ENCODE results near the gene PXMP4. TPM values are rescaled to one million over a fixed set of nuclear protein-coding genes. Genes with fewer than 3 reads are reported as not detected.
A peak's percentile ranks its signal among the peaks of the same experiment; 100 is the strongest.
"Not testable (repeated sequence)": the region's sequence is repeated elsewhere in the genome, so short reads cannot be mapped to it uniquely, and the experiment has no call there.

The PXMP4 gene
- total RNA-seq (2014; rRNA removed; shearing (Covaris generic)) = 1.3 and 1.6 TPM in 2 replicates

GRCh38 chr20:33719989-33720709 is at the start of gene PXMP4:
TSS of gene PXMP4 (minus strand) at chr20:33720310. CDS start at chr20:33720207, 103 bp downstream.
- in situ Hi-C loops (cut with HindIII; ENCODE audit: low sequenced_read_pairs) = no loop called here
- DNase-seq (ENCODE audit: low spot score) = peak; percentile 99

GRCh38 chr20:33769043-33769442 is 48.9 kb upstream of the PXMP4 start:
- in situ Hi-C loops (cut with HindIII; ENCODE audit: low sequenced_read_pairs) = no loop called here
- DNase-seq (ENCODE audit: low spot score) = no peak

- in situ Hi-C loops (cut with HindIII; ENCODE audit: low sequenced_read_pairs) = no loop called here
- no peak for DNase-seq (ENCODE audit: low spot score)
Observed at GRCh38 chr20:33767777-33768138, 47.6 kb upstream of the PXMP4 start.

- no peak for DNase-seq (ENCODE audit: low spot score)
- in situ Hi-C loops (cut with HindIII; ENCODE audit: low sequenced_read_pairs) = no loop called here
Observed at GRCh38 chr20:33766686-33767085, 46.6 kb upstream of the PXMP4 start.

- in situ Hi-C loops (cut with HindIII; ENCODE audit: low sequenced_read_pairs) = no loop called here
- no peak for DNase-seq (ENCODE audit: low spot score)
Observed at GRCh38 chr20:33765592-33765991, 45.5 kb upstream of the PXMP4 start.

GRCh38 chr20:33765099-33765498 is 45.0 kb upstream of the PXMP4 start:
- in situ Hi-C loops (cut with HindIII; ENCODE audit: low sequenced_read_pairs) = no loop called here

GRCh38 chr20:33761698-33762250 is 41.7 kb upstream of the PXMP4 start:
- DNase-seq (ENCODE audit: low spot score) = no peak
- in situ Hi-C loops (cut with HindIII; ENCODE audit: low sequenced_read_pairs) = no loop called here

More at GRCh38 chr20:33765099-33765498, 45.0 kb upstream of the PXMP4 start:
- DNase-seq (ENCODE audit: low spot score) = no peak

- in situ Hi-C loops (cut with HindIII; ENCODE audit: low sequenced_read_pairs) = no loop called here
Observed at GRCh38 chr20:33757458-33757857, 37.3 kb upstream of the PXMP4 start.

GRCh38 chr20:33757046-33757445 is 36.9 kb upstream of the PXMP4 start:
- DNase-seq (ENCODE audit: low spot score) = no peak
- in situ Hi-C loops (cut with HindIII; ENCODE audit: low sequenced_read_pairs) = no loop called here

More at GRCh38 chr20:33757458-33757857, 37.3 kb upstream of the PXMP4 start:
- DNase-seq (ENCODE audit: low spot score) = no peak

GRCh38 chr20:33755936-33756490 is 35.9 kb upstream of the PXMP4 start:
- in situ Hi-C loops (cut with HindIII; ENCODE audit: low sequenced_read_pairs); DNase-seq (ENCODE audit: low spot score): not testable (repeated sequence)

- in situ Hi-C loops (cut with HindIII; ENCODE audit: low sequenced_read_pairs) = no loop called here
- no peak for DNase-seq (ENCODE audit: low spot score)
Observed at GRCh38 chr20:33753763-33754162, 33.7 kb upstream of the PXMP4 start.

GRCh38 chr20:33753143-33753542 is 33.0 kb upstream of the PXMP4 start:
- DNase-seq (ENCODE audit: low spot score) = no peak
- in situ Hi-C loops (cut with HindIII; ENCODE audit: low sequenced_read_pairs) = no loop called here

GRCh38 chr20:33751775-33752174 is 31.7 kb upstream of the PXMP4 start:
- in situ Hi-C loops (cut with HindIII; ENCODE audit: low sequenced_read_pairs) = no loop called here
- DNase-seq (ENCODE audit: low spot score) = no peak

- DNase-seq (ENCODE audit: low spot score) = no peak
- in situ Hi-C loops (cut with HindIII; ENCODE audit: low sequenced_read_pairs) = no loop called here
Observed at GRCh38 chr20:33746325-33746998, 26.4 kb upstream of the PXMP4 start.

- in situ Hi-C loops (cut with HindIII; ENCODE audit: low sequenced_read_pairs) = no loop called here
- no peak for DNase-seq (ENCODE audit: low spot score)
Observed at GRCh38 chr20:33744773-33745385, 24.8 kb upstream of the PXMP4 start.

GRCh38 chr20:33744181-33744580 is 24.1 kb upstream of the PXMP4 start:
- no peak for DNase-seq (ENCODE audit: low spot score)
- in situ Hi-C loops (cut with HindIII; ENCODE audit: low sequenced_read_pairs) = no loop called here

GRCh38 chr20:33740189-33740588 is 20.1 kb upstream of the PXMP4 start:
- in situ Hi-C loops (cut with HindIII; ENCODE audit: low sequenced_read_pairs) = no loop called here
- DNase-seq (ENCODE audit: low spot score) = no peak

- no peak for DNase-seq (ENCODE audit: low spot score)
- in situ Hi-C loops (cut with HindIII; ENCODE audit: low sequenced_read_pairs) = no loop called here
Observed at GRCh38 chr20:33739493-33739892, 19.4 kb upstream of the PXMP4 start.

- DNase-seq (ENCODE audit: low spot score) = no peak
- in situ Hi-C loops (cut with HindIII; ENCODE audit: low sequenced_read_pairs) = no loop called here
Observed at GRCh38 chr20:33736962-33737361, 16.9 kb upstream of the PXMP4 start.
